Omental fat pad (tissue), 4 donors: ENCODE measurements around the gene RAB11B. TPM values are rescaled to one million over a fixed set of nuclear protein-coding genes. Genes with fewer than 3 reads are reported as not detected.
"Not testable (repeated sequence)": the region's sequence is repeated elsewhere in the genome, so short reads cannot be mapped to it uniquely, and the experiment has no call there.

Source experiments
- ATAC-seq: fragments of 150-250 bp; one replicate; pipeline ENCODE4 v1.9.1; 2016; ENCODE audit warnings: mild to moderate bottlenecking, moderate library complexity; ENCODE audit not compliant: low FRiP score
- DNase-seq: peaks from one replicate; pipeline ENCODE4 v3.0.0-alpha.2; 2019; ENCODE audit warnings: low spot score
- CTCF ChIP-seq, 3 donors: fragments of 450-650 bp; IDR thresholded peaks; one replicate each; pipeline ENCODE4 v1.5.1; 2016 to 2017; ENCODE audit warnings: antibody characterized with exemption in 3 of 3, mild to moderate bottlenecking in 3 of 3, moderate library complexity in 2 of 3
- total RNA-seq, 4 donors: library from RNA; depleted of rRNA; stranded (reverse); fragments of >200 nt; gene quantifications; one replicate each; pipeline ENCODE4 v1.1.0, GENCODE V29; 2016

Gene RAB11B
- total RNA-seq, 4 donors from 2014 or later, result 31.6 to 55.6 (median 41.2) TPM

- no peak for DNase-seq
- no peak for ATAC-seq
- no peak for TF ChIP-seq CTCF (IDR thresholded peaks at IDR 0.05)
Observed at GRCh38 chr19:8438236-8438635, 48.1 kb downstream of the RAB11B start.

- ATAC-seq (no peak), DNase-seq (no peak)
- TF ChIP-seq CTCF (IDR thresholded peaks at IDR 0.05), result no peak
Observed at GRCh38 chr19:8441725-8442544, 51.8 kb downstream of the RAB11B start.

GRCh38 chr19:8444140-8444676 lies 54.0 kb downstream of the RAB11B start:
- DNase-seq, result not testable (repeated sequence)

GRCh38 chr19:8444677-8445487 lies 54.7 kb downstream of the RAB11B start, which contains the start of gene HNRNPM:
HNRNPM (plus strand) TSS chr19:8444975; CDS start chr19:8444999, 24 bp downstream.
- DNase-seq (peak; percentile 97), ATAC-seq (peak; percentile 97)
- TF ChIP-seq CTCF (IDR thresholded peaks at IDR 0.05), result no peak

More at GRCh38 chr19:8444140-8444676, 54.0 kb downstream of the RAB11B start:
- ATAC-seq, result not testable (repeated sequence)

GRCh38 chr19:8445488-8446001 lies 55.4 kb downstream of the RAB11B start:
- DNase-seq (peak; percentile 40), ATAC-seq (peak; percentile 48)
- TF ChIP-seq CTCF (IDR thresholded peaks at IDR 0.05), result no peak

GRCh38 chr19:8446061-8446709 lies 56.0 kb downstream of the RAB11B start:
- ATAC-seq, result no peak
- DNase-seq, result no peak
- TF ChIP-seq CTCF (IDR thresholded peaks at IDR 0.05), result no peak
